ENCODE results near the gene EMC9.

GRCh38 chr14:24094841-24095270 is 46.5 kb downstream of the EMC9 start:
- TF ChIP-seq POLR2AphosphoS5 (IDR thresholded peaks at IDR 0.05; ENCODE audit: low read depth, low read length) (no peak), RAD21 (IDR thresholded peaks at IDR 0.05 in 1 of 2, conservative IDR thresholded peaks at IDR 0.05 in 1 of 2; ENCODE audit: low read depth in 2 of 2, low read length in 2 of 2) (no peak), SP1 (IDR thresholded peaks at IDR 0.05; ENCODE audit: low read depth, low read length) (no peak), BRCA1 (IDR thresholded peaks at IDR 0.05; ENCODE audit: low read depth, low read length) (no peak), CTCF (IDR thresholded peaks at IDR 0.05; ENCODE audit: control extremely low read depth in 1 of 3, insufficient read depth in 1 of 3, low read depth in 1 of 3, low read length in 3 of 3) (no peak), BACH1 (IDR thresholded peaks at IDR 0.05; ENCODE audit: low read length) (no peak), ASH2L (IDR thresholded peaks at IDR 0.05; ENCODE audit: low read length) (no peak), SIX5 (IDR thresholded peaks at IDR 0.05; ENCODE audit: low read depth, low read length) (no peak), RNF2 (IDR thresholded peaks at IDR 0.05; ENCODE audit: borderline replicate concordance, low read depth, low read length, missing control alignments, poor library complexity, severe bottlenecking) (no peak), ATF3 (IDR thresholded peaks at IDR 0.05; ENCODE audit: insufficient read depth, low read depth, low read length) (no peak), YY1 (IDR thresholded peaks at IDR 0.05; ENCODE audit: low read depth, low read length) (no peak), KDM5A (IDR thresholded peaks at IDR 0.05; ENCODE audit: low read length) (no peak), EP300 (IDR thresholded peaks at IDR 0.05; ENCODE audit: borderline replicate concordance in 1 of 2, low read depth in 2 of 2, low read length in 2 of 2) (no peak)

All from H1 (cell line).